Cardiac muscle cell (in vitro differentiated cells and primary cell): ENCODE results near the gene TRIM44. TPM values are rescaled to one million over a fixed set of nuclear protein-coding genes. Genes with fewer than 3 reads are reported as not detected.

Source experiments
- DNase-seq, 2 donors: peaks; one replicate each; pipeline versions ENCODE4 v3.0.0 to v3.0.0-alpha.2; 2010 to 2017; ENCODE audit warnings: low read depth in 1 of 2, low spot score in 1 of 2
- H3K27ac ChIP-seq: fragments of 200-600 bp; sonication (generic); 2 replicates; pipeline ENCODE4 v1.5.1; 2016
- H3K27me3 ChIP-seq: fragments of 200-600 bp; sonication (generic); 2 replicates; pipeline ENCODE4 v1.6.0; 2016; ENCODE audit warnings: control low read depth
- H3K36me3 ChIP-seq: fragments of 200-600 bp; sonication (generic); 2 replicates; pipeline ENCODE4 v1.5.1; 2016; ENCODE audit warnings: control low read depth
- H3K4me1 ChIP-seq: fragments of 200-600 bp; sonication (generic); 2 replicates; pipeline ENCODE4 v1.8.1; 2017; ENCODE audit warnings: low read depth, mild to moderate bottlenecking, mixed run types
- H3K4me3 ChIP-seq: fragments of 200-600 bp; sonication (generic); 2 replicates; pipeline ENCODE4 v1.5.1; 2016; ENCODE audit warnings: mild to moderate bottlenecking
- H3K9me3 ChIP-seq: fragments of 200-600 bp; sonication (generic); 2 replicates; pipeline ENCODE4 v1.5.1; 2017; ENCODE audit warnings: low read depth, mild to moderate bottlenecking, control low read depth
- CTCF ChIP-seq: IDR thresholded peaks from 2 replicates; pipeline ENCODE4 v1.5.1; 2012; ENCODE audit warnings: low read depth, mild to moderate bottlenecking, low read length
- polyA plus RNA-seq: library from polyadenylated mRNA; unstranded; fragments of >200 nt; fragmentation: Nextera tagmentation; extraction: Ambion mirVana; gene quantifications from 2 replicates; pipeline ENCODE4 v1.2.1, GENCODE V29; 2016
- total RNA-seq: library from RNA; depleted of rRNA; stranded (reverse); fragments of >200 nt; gene quantifications from 2 replicates; pipeline ENCODE4 v1.2.3, GENCODE V29; 2016

Gene TRIM44
- total and polyA plus RNA-seq, 2 experiments from 2014 or later = 19.2 to 45.7 TPM

GRCh38 chr11:35787626-35788025, 125.1 kb downstream of the TRIM44 start:
- Histone ChIP-seq H3K36me3 (no peaks in the 10 kb centered on the region), H3K27ac (no peak overlapping the region)
- TF ChIP-seq CTCF = no peak

GRCh38 chr11:35791088-35791958, 128.7 kb downstream of the TRIM44 start:
- no peak for TF ChIP-seq CTCF

More at GRCh38 chr11:35787626-35788025, 125.1 kb downstream of the TRIM44 start:
- Histone ChIP-seq H3K4me1 (peaks cover 60% of the 10 kb centered on the region), H3K9me3 (no peaks in the 10 kb centered on the region), H3K27me3 (peaks cover 24% of the 10 kb centered on the region), H3K4me3 (no peak overlapping the region)
- DNase-seq = no peak

GRCh38 chr11:35792148-35792845, 129.7 kb downstream of the TRIM44 start:
- H3K27ac ChIP-seq = no peak overlapping the region
- no peaks in the 10 kb centered on the region for H3K9me3 ChIP-seq
- H3K4me1 ChIP-seq = peaks cover 40% of the 10 kb centered on the region
- H3K4me3 ChIP-seq = no peak overlapping the region
- peaks cover 38% of the 10 kb centered on the region for H3K27me3 ChIP-seq
- TF ChIP-seq CTCF = no peak
- DNase-seq = peak in 1 of 2 donors; percentile 35
- H3K36me3 ChIP-seq = no peaks in the 10 kb centered on the region

More at GRCh38 chr11:35791088-35791958, 128.7 kb downstream of the TRIM44 start:
- Histone ChIP-seq H3K36me3 (no peaks in the 10 kb centered on the region), H3K9me3 (no peaks in the 10 kb centered on the region), H3K4me1 (peaks cover 49% of the 10 kb centered on the region), H3K27me3 (peaks cover 31% of the 10 kb centered on the region), H3K27ac (no peak overlapping the region), H3K4me3 (no peak overlapping the region)
- DNase-seq = peak in 1 of 2 donors; percentile 85

GRCh38 chr11:35792846-35793192, 130.2 kb downstream of the TRIM44 start:
- Histone ChIP-seq H3K27me3 (peaks cover 38% of the 10 kb centered on the region), H3K4me1 (peaks cover 34% of the 10 kb centered on the region), H3K36me3 (no peaks in the 10 kb centered on the region), H3K4me3 (no peak overlapping the region), H3K9me3 (no peaks in the 10 kb centered on the region), H3K27ac (no peak overlapping the region)
- DNase-seq = no peak
- no peak for TF ChIP-seq CTCF

GRCh38 chr11:35794333-35794732, 131.8 kb downstream of the TRIM44 start:
- Histone ChIP-seq H3K36me3 (no peaks in the 10 kb centered on the region), H3K4me3 (no peak overlapping the region), H3K27me3 (peaks cover 38% of the 10 kb centered on the region), H3K27ac (no peak overlapping the region), H3K4me1 (peaks cover 20% of the 10 kb centered on the region), H3K9me3 (no peaks in the 10 kb centered on the region)
- DNase-seq = no peak
- TF ChIP-seq CTCF = no peak
